CD4-positive, alpha-beta T cell treated with Interleukin-4 for 1 hour (primary cell): ENCODE measurements around the gene MYO9B.
A peak's percentile ranks its signal among the peaks of the same experiment; 100 is the strongest.
"Not testable (repeated sequence)": the region's sequence is repeated elsewhere in the genome, so short reads cannot be mapped to it uniquely, and the experiment has no call there.

Source experiments
- DNase-seq, 2 donors: peaks; one replicate each; pipeline ENCODE4 v3.0.0-alpha.2; 2020 to 2022

Gene MYO9B

GRCh38 chr19:17155251-17155650 lies 79.7 kb downstream of the MYO9B start:
- no peak for DNase-seq

GRCh38 chr19:17156296-17156946 lies 80.8 kb downstream of the MYO9B start:
- no peak for DNase-seq

- peak in 1 of 2 donors; percentile 54 for DNase-seq
Observed at GRCh38 chr19:17156947-17157302, 81.3 kb downstream of the MYO9B start.

- DNase-seq, result no peak
Observed at GRCh38 chr19:17158584-17158983, 83.0 kb downstream of the MYO9B start.

GRCh38 chr19:17159466-17160393 lies 84.2 kb downstream of the MYO9B start:
- no peak for DNase-seq

GRCh38 chr19:17160908-17161307 lies 85.3 kb downstream of the MYO9B start:
- DNase-seq, result peak in 1 of 2 donors; percentile 24

- not testable (repeated sequence) for DNase-seq
Observed at GRCh38 chr19:17162131-17162530, 86.6 kb downstream of the MYO9B start.

- DNase-seq, result no peak
Observed at GRCh38 chr19:17162580-17162979, 87.0 kb downstream of the MYO9B start.

- no peak for DNase-seq
Observed at GRCh38 chr19:17163652-17164051, 88.1 kb downstream of the MYO9B start.

GRCh38 chr19:17164639-17165038 lies 89.1 kb downstream of the MYO9B start:
- no peak for DNase-seq

- DNase-seq, result no peak
Observed at GRCh38 chr19:17165715-17166114, 90.1 kb downstream of the MYO9B start.

GRCh38 chr19:17170538-17171297 lies 95.1 kb downstream of the MYO9B start:
- peak in 1 of 2 donors; percentile 21 for DNase-seq

GRCh38 chr19:17171874-17172273 lies 96.3 kb downstream of the MYO9B start:
- no peak for DNase-seq

- no peak for DNase-seq
Observed at GRCh38 chr19:17172624-17173345, 97.2 kb downstream of the MYO9B start.

- DNase-seq, result no peak
Observed at GRCh38 chr19:17178291-17178690, 102.7 kb downstream of the MYO9B start.

GRCh38 chr19:17180997-17181702 lies 105.6 kb downstream of the MYO9B start:
- no peak for DNase-seq

GRCh38 chr19:17183271-17183761 lies 107.7 kb downstream of the MYO9B start:
- peak in 1 of 2 donors; percentile 17 for DNase-seq

GRCh38 chr19:17183858-17184321 lies 108.3 kb downstream of the MYO9B start:
- DNase-seq, result peak in 1 of 2 donors; percentile 36

- DNase-seq, result peak; percentile 49 to 65
Observed at GRCh38 chr19:17184371-17184841, 108.8 kb downstream of the MYO9B start.

GRCh38 chr19:17185590-17185989 lies 110.0 kb downstream of the MYO9B start:
- DNase-seq, result no peak

- not testable (repeated sequence) for DNase-seq
Observed at GRCh38 chr19:17191736-17192135, 116.2 kb downstream of the MYO9B start.
